Central memory CD4-positive, alpha-beta T cell (primary cell): Measurements from ENCODE around the gene TAOK3.
A peak's percentile ranks its signal among the peaks of the same experiment; 100 is the strongest.
"Not testable (repeated sequence)": the region's sequence is repeated elsewhere in the genome, so short reads cannot be mapped to it uniquely, and the experiment has no call there.

ENCODE experiments used
- DNase-seq: peaks from one replicate; pipeline ENCODE4 v3.0.0; 2022

Gene TAOK3

DNA sequence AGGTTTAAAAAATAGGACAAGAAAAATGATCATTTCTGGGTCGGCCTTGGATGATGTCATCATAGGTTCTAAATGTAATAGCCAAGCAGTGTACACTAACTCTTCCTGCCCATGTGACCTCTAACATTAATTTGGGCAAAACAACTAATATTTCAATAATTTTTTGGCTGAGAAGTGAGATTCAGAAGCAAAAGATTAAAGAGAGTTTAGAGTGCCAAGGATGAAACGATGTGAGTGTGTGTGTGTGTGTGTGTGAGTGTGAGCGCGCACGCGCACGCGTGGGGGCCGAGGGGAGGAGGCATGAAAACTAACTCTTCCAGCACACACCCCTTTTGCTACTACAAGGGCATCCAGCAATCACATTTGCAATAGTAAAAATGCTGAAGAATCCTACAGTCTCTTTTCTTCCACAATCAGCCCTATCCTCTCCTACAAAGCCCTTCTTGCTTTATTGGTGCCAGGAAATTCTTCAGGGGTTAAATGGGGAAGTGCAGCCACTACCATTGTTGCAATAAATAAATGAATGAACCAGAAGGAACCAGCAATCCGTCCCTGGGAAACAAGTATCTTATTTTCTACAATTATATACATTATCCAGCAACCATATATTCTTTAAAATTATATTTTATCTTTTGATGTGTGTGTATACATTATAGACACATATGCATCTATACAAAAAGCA, 183.9 kb downstream of the TAOK3 start:
- DNase-seq: no peak

DNA sequence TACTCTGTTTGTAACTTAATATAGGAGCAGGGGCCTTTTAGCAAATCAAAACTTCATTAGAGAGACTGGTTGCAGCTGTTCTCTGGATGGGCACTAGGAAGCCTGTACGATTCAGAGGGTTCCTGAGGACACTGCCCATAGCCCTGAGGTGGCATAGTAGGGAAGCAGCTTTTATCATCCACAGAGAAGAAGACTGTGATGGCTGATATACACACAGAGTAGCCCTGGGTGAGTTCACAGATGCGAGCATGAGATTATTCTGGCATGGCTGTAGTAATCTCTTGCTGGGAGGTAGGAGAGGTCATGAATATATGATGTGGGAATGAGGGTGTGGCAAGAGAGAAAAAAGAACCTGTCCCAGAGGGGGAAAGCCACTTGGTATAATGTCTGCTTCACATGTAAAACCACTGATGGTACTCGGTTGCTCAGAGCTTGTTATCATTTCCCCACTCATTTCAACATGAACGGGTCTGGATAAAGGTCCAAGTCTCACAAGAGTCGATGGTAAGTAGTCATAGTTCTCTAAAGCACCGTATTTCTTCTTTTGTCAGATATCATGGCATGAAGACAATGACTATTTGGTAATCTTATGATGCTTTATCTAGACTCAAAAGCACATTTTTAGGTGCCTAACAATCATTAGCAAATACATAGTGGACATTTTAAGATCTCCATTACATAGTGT, 184.8 kb downstream of the TAOK3 start:
- no peak for DNase-seq

DNA sequence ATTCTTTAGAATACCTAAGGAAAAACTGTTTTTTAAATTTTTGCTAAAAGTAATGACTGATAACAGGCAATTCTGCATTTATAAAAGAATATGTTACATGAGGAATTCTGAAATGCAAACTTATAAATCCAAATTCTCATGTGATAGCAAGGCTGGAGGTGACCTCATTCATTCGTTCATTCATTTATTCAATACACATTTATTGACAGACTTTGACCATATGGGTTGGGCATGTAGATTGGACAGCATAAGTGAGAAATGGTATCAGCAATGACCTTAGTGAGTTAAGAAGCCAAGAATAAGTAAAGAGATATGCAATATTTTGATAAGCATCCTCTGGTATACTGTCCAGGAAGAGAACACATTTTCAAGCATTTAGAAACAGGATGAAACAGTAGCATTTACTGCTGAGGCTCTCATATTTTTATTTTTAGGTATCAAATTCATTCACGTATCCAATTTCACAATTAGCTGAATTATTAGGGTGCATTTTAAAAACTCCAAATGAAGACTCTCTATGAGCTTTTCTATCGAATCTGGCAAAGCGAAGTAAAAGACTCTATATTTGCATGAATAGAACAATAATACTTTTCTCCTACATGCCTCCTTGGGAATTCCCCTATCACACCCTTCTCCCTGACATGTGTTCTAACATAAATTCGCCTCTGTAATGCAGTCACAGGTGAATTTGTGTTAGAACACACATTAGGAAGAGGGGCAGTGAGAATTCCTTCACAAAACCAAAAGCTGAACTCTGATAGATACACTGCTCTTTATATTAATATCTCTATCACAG, 186.9 kb downstream of the TAOK3 start:
- no peak for DNase-seq

DNA sequence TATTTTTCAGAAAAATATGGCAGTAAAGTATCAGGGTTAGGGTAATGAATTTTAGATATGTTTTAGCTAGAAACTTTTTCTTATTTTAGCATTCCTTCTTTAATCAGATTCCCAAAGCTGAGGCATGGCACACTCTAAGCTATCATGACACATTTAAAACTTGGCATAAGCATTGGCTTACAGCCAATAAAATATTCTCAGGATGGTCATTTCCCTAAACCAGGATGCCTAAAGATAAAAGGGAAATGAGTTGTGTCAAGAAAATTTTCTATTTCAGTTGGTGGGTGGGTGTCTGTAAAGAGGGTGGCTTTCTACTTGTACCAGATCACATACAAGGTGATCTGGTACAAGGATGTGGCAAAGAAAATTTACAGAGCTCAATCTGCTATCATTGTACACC, 189.0 kb downstream of the TAOK3 start:
- DNase-seq: no peak

DNA sequence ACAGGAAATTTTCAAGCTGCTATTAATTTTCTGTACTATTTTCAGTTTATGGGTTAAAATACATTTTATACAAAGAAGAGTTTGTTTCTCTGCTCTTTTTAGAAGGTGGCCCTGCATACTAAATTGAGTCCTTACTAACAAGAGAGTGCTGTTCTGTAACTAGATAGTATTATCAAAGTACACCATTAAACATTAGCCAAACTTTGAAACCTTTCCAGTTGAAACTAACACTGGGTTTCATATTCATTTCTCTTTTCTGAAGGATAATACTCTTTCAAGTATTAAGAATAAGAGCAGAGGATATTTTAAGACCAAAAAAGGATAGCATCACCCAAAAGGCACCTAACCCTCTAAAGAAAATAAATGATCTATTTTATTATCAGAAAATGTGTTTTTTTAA, 189.6 kb downstream of the TAOK3 start:
- no peak for DNase-seq

DNA sequence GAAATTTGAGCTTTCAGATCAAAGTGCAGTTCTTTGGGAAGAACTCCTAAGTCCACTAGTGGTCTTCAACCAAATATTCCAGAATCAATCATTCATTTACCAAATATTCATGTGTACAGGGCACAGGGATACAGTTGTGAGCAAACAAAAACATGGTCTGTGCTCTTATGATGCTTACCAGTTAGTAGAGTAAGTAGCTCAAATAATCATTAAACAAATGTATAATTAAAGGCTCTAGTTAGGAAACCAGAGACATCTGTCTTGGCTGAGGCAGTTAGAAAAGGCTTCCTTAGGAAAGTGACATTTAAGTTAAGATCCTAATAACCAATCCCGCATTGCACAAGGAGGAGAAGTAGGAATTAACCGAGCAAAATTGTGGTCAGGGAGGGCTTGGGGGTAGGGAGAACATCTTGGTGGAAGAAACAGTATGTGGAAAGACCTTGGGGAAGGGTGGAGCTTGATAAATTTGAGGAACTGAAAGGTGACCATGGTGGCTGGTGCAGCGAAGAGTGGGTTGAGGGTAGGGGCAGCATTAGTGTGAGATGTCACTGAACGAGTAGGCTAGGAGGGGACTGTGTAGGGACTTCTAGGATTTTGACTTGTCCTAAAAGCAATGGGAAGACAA, 196.8 kb downstream of the TAOK3 start:
- DNase-seq: no peak

DNA sequence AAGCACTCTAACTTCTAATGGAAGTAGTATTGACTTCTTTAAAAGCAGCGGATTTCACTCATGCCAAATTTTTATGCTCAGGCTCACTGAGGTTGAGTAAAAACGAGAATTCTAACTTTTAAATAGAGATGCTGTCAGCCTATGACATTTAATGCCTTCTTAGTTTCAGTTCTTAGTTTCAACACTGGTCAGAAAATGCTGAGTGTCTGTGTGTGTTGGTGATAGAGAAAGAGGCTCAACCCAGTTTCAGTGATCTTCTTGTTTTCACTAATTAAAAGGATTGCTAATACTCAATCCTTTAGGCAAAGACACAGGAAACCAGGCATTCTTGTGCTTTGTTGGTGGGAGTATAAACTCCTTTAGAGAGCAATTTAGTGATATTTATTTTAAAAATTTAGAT, 205.8 kb downstream of the TAOK3 start:
- DNase-seq: no peak

DNA sequence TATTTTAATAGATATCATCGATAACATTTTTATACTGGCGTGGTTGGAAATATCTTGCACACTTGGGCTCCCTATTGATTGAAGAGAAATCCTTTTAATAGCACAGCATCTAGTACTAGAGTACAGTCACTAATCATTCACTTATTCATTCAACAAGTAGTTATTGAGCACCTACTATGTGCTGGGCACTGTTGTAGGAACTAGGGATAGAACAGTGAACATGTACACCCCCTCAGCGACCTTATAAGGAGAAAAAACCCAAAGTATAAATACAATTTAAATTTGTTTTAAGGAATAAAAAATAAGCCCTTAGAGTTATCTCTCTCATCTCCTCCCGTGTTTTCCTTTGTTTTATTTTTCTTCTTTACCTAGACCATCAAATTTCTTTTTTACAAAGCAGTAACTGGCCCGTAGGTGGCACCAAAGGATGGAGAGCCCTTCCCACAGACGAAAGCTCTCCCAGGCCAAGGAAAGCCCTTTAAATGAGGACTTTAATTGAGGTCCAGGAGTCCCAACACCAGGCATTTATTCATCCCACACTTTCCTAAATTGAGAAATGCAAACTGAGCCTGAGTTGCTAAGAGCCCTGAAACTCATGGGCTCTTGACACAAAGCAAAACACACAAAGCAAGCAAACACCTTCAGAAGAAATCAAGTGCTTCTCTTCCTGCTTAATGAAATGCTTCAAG, 207.8 kb downstream of the TAOK3 start:
- DNase-seq: no peak

DNA sequence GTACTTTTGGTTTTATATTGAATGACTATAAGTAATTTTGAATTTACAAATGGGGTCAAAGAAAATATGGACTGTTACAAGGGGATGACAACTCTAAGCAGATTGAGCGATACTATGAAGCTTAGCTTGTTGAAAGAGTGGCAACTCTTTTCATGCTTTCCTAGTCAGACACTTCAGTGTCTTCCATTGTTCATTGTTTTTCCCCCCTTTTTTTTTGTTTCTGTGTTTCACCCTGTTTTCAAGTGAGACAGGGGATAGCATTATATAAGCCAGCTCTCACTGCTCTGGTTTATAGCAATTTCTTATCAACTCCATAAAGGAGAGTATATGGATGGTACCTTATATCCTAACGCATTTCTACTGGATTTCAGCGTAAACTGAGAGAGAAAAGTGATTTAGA, 212.2 kb downstream of the TAOK3 start:
- no peak for DNase-seq

DNA sequence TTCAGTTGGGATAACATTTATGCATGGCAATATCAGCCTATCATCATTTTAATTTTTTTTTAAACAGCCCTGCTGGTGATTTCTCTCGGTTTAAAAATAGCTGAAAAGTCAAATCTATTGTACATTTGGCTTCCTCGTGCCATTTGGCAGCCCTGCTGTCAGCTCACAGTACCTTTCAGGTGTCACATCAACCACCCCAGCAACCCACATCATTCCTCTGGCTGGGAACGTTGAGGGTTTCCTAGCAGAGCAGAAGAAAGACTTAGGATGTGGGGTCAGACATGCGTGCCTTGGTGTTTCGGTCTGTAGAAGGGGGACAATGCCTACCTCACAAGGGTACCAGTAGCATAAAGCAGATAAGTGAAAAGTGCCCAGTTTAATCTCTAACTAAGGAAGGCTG, 221.0 kb downstream of the TAOK3 start:
- no peak for DNase-seq

DNA sequence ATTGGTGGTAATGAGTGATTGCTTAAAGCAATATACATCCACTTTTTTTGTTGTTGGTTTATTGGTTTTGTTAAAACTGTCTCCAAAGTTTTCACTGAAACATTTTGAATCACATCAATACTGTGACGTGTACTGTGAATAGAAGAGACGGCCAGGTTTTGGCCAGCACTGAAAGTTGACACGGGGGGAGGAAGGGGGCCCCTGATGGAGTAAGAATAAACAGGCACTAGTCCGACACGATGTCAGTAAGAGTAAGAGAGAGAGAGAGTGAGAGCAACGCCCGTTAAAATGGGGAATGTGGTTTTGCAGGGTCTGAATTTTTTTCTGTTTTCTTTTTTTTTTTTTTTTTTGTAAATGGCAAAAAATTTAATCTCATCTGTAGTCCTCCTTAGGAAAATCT, 222.1 kb downstream of the TAOK3 start:
- DNase-seq: no peak

DNA sequence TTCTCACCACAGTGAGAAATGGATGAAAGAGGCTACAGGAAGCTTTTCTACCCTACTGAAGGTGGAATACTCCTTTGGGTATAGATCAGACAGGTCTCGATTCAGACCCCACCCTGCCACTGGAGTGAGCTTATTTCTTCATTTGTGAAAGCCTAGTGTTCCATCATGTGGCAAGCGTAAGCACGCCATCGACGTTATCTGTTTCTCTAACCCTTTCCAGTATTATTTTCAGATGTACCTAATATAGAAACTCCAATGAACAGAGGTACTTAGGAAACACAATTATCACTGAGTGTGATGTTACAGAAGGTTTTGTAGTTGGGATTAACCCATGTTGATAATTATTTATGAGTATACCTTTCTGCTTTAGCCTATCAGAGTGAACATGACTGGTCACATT, 224.4 kb downstream of the TAOK3 start:
- DNase-seq: no peak

DNA sequence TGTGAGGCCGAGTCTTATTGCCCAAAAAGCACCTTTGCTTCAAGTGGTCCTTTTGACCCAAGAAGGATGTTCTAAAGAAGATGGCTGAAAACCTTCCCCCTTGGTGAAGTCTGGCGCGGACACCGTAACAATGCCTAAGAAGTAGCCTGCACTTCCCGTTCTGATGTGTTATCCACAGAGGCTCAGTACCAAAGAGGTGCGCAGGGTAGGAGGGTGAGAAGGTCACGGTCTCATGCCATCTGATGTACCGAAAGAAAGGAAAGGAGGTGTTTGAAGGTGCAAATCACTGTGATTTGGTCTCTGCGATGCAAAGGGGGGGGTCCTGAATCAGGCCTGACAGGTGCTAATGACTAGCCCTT, 226.9 kb downstream of the TAOK3 start:
- no peak for DNase-seq

DNA sequence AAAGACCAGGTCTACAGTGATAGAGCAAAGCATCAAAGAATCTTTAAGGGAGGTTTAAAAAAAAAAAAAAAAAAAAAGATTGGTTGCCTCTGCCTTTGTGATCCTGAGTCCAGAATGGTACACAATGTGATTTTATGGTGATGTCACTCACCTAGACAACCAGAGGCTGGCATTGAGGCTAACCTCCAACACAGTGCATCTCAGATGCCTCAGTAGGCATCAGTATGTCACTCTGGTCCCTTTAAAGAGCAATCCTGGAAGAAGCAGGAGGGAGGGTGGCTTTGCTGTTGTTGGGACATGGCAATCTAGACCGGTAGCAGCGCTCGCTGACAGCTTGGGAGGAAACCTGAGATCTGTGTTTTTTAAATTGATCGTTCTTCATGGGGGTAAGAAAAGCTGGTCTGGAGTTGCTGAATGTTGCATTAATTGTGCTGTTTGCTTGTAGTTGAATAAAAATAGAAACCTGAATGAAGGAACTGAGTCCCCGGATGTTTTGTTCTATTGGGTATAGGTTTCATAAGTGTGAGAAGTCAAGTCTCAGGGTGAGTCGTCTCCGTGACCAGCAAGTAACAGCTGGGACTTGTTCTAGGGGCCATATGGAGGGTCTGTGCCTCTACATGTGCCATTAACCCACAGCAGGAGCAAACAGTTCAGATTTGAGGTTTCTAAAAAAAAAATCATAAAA, 227.5 kb downstream of the TAOK3 start:
- no peak for DNase-seq

DNA sequence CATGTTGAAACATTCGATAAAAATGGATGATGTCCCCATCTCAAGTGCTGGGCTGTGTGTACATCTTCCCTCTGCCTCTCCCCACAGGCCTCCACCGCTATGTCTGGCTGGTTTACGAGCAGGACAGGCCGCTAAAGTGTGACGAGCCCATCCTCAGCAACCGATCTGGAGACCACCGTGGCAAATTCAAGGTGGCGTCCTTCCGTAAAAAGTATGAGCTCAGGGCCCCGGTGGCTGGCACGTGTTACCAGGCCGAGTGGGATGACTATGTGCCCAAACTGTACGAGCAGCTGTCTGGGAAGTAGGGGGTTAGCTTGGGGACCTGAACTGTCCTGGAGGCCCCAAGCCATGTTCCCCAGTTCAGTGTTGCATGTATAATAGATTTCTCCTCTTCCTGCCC, 228.2 kb downstream of the TAOK3 start:
- DNase-seq: no peak

DNA sequence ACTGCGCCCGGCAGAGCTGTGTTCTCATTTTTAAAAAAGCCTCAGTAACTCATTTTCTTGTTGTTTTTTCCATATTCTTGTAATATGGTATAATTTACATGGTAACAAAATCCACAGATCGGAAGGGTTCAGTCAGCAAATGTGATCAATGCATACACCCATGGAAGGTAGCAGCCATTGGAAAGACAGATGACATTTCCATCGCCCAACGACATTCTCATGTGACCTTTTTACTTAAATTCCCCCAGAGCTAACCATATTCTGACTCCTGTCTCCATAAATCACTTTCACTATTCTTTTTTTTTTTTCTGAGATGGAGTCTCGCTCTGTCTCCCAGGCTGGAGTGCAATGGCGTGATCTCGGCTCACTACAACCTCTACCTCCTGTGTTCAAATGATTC, 231.9 kb downstream of the TAOK3 start:
- no peak for DNase-seq

DNA sequence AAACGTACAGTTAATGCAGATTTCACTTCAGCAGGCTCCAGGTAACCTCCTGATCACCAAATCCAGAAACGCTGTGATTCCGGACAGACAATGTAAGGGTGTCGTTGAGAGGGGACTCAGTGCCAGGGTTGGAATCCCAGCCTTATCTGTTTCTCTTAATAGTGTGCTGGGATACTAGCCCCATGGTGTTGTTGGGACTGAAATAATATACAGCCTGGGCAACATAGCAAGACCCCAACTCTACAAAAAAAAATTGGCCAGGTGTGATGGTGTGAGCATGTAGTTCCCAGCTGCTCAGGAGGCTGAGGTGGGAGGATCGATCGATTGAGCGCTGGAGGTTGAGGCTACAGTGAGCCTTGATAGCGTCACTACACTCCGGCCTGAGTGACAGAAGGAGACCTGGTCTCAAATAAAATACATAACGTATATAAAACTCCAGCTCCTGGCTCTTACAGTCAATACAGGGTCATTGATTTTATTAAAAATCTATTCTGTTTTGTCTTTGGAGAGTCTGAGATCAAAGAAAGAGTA, 235.5 kb downstream of the TAOK3 start:
- no peak for DNase-seq

DNA sequence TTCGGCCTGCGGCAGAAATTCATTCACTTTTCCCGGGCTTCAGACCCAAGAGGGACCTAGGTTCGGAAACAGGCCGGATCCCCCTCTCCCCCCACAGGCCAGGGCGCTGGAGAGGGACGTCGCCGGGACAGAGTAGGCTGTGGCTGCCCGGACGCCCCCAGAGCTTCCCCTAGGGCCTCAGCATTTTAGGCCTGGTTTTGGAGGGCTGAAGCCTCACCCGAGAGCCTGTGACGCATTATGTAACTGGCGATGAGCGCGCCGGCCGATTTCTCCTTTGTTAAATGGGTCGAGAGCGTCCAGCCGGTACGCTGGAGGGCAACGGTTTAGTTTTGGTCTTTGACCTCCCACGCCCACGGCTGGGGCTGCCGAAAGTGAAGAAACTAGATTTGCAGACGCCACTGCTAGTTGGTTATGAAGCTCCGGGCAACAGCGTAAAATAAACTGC, 236.1 kb downstream of the TAOK3 start:
- DNase-seq: peak; percentile 14

DNA sequence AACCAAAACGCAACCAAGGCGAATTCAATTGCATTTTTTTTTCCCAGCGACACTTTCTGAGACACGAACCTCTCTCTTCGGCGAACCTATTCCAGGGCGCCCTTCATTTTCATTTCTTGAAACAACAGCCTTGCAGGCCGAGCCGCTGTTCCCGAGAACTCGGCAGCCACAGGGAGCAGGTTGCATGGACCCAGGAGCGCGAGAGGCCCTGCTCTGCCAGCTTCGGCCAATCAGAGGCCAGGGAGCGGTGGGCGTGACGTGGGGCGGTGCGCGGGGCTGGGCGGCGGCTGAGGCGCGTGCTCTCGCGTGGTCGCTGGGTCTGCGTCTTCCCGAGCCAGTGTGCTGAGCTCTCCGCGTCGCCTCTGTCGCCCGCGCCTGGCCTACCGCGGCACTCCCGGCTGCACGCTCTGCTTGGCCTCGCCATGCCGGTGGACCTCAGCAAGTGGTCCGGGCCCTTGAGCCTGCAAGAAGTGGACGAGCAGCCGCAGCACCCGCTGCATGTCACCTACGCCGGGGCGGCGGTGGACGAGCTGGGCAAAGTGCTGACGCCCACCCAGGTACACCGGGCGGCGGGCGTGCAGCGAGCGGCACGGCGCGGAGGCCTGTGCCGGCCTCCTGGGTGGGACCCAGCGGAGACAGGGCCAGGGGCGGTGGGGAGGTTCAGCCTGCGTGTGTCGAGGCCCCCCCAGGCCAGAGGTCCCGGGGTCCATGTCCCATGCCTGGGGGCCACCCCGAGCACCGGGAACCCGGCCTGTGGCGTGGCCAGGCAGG, 236.7 kb downstream of the TAOK3 start, which contains the start of gene PEBP1:
Gene PEBP1, plus strand, starts transcription at position 337 of the 771 bp plus-strand sequence. Its CDS starts 86 bp downstream, at position 423.
- peak; percentile 88 for DNase-seq

DNA sequence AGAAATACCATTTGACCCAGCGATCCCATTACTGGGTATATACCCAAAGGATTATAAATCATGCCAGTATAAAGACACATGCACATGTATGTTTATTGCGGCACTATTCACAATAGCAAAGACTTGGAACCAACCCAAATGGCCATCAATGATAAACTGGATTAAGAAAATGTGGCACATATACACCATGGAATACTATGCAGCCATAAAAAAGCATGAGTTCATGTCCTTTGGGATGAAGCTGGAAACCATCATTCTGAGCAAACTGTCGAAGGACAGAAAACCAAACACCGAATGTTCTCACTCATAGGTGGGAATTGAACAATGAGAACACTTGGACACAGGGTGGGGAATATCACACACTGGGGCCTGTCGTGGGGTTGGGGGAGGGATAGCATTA, 243.3 kb downstream of the TAOK3 start:
- DNase-seq: not testable (repeated sequence)

DNA sequence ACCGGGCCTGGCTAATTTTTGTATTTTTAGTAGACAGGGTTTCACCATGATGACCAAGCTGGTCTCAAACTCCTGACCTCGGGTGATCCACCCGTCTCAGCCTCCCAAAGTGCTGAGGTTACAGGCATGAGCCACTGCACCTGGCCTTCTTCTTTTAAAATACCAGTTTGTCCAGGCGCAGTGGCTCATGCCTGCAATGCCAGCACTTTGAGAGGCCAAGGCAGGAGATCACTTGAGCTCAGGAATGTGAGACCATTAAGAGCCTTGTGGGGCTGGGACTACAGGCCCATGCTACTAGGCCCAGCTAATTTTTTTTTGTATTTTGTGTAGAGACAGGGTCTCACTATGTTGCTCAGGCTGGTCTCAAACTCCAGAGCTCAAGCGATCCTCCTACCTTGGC, 244.8 kb downstream of the TAOK3 start:
- DNase-seq: no peak
